Measurements from ENCODE around the gene EXTL2.
A peak's percentile ranks its signal among the peaks of the same experiment; 100 is the strongest.
"Not testable (repeated sequence)": the region's sequence is repeated elsewhere in the genome, so short reads cannot be mapped to it uniquely, and the experiment has no call there.

Gene EXTL2

GRCh38 chr1:100896481-100896982, 1.9 kb upstream of the EXTL2 start:
- peak; percentile 56 for DNase-seq

GRCh38 chr1:100895540-100896480, 1.2 kb upstream of the EXTL2 start, which contains the start of gene SLC30A7:
SLC30A7 (plus strand) TSS chr1:100896090; CDS start chr1:100896263, 173 bp downstream.
- DNase-seq, result peak; percentile 96

GRCh38 chr1:100893718-100894117, 924 bp downstream of the EXTL2 start:
- no peak for DNase-seq

GRCh38 chr1:100892554-100892953, 2.1 kb downstream of the EXTL2 start:
- no peak for DNase-seq

GRCh38 chr1:100891380-100891779, 3.3 kb downstream of the EXTL2 start:
- DNase-seq, result no peak

GRCh38 chr1:100889869-100890482, 4.7 kb downstream of the EXTL2 start:
- DNase-seq, result not testable (repeated sequence)

- DNase-seq, result not testable (repeated sequence)
Observed at GRCh38 chr1:100889007-100889406, 5.6 kb downstream of the EXTL2 start.

GRCh38 chr1:100883963-100884362, 10.7 kb downstream of the EXTL2 start:
- no peak for DNase-seq

GRCh38 chr1:100882698-100883097, 11.9 kb downstream of the EXTL2 start:
- DNase-seq, result no peak

- no peak for DNase-seq
Observed at GRCh38 chr1:100881687-100882086, 13.0 kb downstream of the EXTL2 start.

GRCh38 chr1:100879422-100879821, 15.2 kb downstream of the EXTL2 start:
- no peak for DNase-seq

GRCh38 chr1:100876291-100876690, 18.4 kb downstream of the EXTL2 start:
- DNase-seq, result no peak

- DNase-seq, result no peak
Observed at GRCh38 chr1:100875228-100875627, 19.4 kb downstream of the EXTL2 start.

GRCh38 chr1:100874433-100874832, 20.2 kb downstream of the EXTL2 start:
- DNase-seq, result no peak

- DNase-seq, result no peak
Observed at GRCh38 chr1:100869996-100870395, 24.6 kb downstream of the EXTL2 start.

GRCh38 chr1:100868364-100868995, 26.2 kb downstream of the EXTL2 start:
- DNase-seq, result no peak

- DNase-seq, result no peak
Observed at GRCh38 chr1:100866901-100867206, 27.8 kb downstream of the EXTL2 start.

- DNase-seq, result no peak
Observed at GRCh38 chr1:100866041-100866900, 28.4 kb downstream of the EXTL2 start.

- no peak for DNase-seq
Observed at GRCh38 chr1:100862591-100862990, 32.1 kb downstream of the EXTL2 start.

GRCh38 chr1:100861379-100861778, 33.3 kb downstream of the EXTL2 start:
- DNase-seq, result no peak

GRCh38 chr1:100860397-100860991, 34.1 kb downstream of the EXTL2 start:
- no peak for DNase-seq

- DNase-seq, result not testable (repeated sequence)
Observed at GRCh38 chr1:100855116-100855515, 39.5 kb downstream of the EXTL2 start.
